HL-60 (cell line): ENCODE results near the gene EGR4.

Experiments used
- DNase-seq, 2 experiments: peaks; one replicate each; pipeline ENCODE4 v3.0.0-alpha.2; 2010 to 2020; ENCODE audit warnings: low read depth in 1 of 2, low spot score in 1 of 2
- H3K27ac ChIP-seq: fragments of 250-450 bp; sonication (Bioruptor Pico); replicated peaks from 2 replicates; pipeline ENCODE4 v1.5.1; 2020; ENCODE audit warnings: mild to moderate bottlenecking, moderate library complexity
- H3K27me3 ChIP-seq: fragments of 250-450 bp; sonication (Bioruptor Pico); 2 replicates; pipeline ENCODE4 v1.5.1; 2021; ENCODE audit warnings: mild to moderate bottlenecking, moderate library complexity; ENCODE audit not compliant: insufficient read depth, poor library complexity, severe bottlenecking
- H3K4me3 ChIP-seq: replicated peaks from 2 replicates; pipeline ENCODE4 v1.5.1; 2011; ENCODE audit warnings: mild to moderate bottlenecking, control low read depth, low read length; ENCODE audit not compliant: insufficient read depth
- CTCF ChIP-seq: IDR thresholded peaks from one replicate; pipeline ENCODE4 v1.5.1; 2011; ENCODE audit warnings: low read length, control low read depth, inconsistent platforms; ENCODE audit not compliant: insufficient read depth
- GABPA ChIP-seq: IDR thresholded peaks from 2 replicates; pipeline ENCODE4 v1.6.1; 2012; ENCODE audit warnings: low read depth
- POLR2AphosphoS5 ChIP-seq: IDR thresholded peaks from 2 replicates; pipeline ENCODE4 v1.6.1; 2012; ENCODE audit warnings: low read depth
- SPI1 ChIP-seq: IDR thresholded peaks from 2 replicates; pipeline ENCODE4 v1.6.1; 2012; ENCODE audit warnings: low read depth, mild to moderate bottlenecking, borderline replicate concordance
- TF ChIP-seq, protein P1 (sequence below): IDR thresholded peaks from 2 replicates; pipeline ENCODE4 v1.6.1; 2012; ENCODE audit warnings: low read depth; ENCODE audit not compliant: insufficient replicate concordance

The EGR4 gene

DNA sequence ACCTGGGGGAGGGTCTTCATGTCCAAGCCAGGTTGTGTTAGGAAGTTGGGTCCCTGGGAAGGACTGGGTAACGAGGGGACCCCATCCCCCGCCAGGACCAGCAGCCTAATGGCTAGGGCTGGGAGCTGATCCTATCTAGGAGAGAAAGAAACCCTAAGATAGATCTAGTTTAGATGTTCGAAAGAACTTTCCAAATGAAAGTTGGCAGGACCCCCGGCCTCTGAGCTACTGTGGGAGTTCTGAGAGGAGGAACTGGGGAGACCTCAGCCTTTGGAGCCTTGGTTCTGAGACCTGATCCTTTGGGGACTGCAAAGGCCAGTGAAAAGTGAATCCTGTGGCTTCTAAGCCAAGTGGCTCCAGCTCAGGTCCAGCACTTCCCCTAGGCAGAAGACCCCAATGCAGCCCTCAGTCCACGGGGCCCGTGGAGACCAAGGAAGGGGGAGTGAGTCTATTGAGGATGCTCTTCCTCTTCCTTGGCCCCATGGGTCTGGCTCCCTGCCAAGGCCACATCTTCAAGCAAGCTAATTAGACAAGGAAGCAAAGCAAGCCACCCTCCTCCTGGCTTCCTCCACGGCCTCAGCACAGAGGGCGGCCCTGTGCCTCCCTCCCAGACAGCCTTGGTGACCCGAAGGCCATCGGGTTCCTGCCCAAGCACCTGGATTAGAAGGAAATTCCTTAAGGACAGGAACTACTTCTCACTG, 35.8 kb downstream of the EGR4 start:
- no peaks in the 10 kb centered on the region for H3K27me3 ChIP-seq
- DNase-seq, result peak; percentile 64 to 92

DNA sequence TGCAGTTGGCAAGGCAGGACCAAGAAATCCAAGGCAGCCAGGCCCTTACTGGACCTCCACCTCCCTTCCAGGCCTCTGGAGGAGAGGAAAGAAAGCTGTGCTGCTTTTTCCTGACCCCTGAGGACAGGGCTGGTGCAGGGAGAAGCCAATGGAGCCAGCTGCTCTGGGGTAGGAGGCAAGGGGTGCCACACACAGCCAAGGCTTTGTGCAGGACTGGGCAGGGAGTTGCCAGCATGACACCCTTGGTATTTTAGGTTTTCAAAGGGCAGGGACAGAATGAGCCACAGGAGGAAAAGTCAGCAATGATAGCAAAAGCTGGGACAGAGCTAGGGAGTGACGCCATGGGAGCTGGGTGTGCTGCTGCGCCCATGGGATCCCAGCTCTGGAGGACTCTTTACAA, 36.3 kb downstream of the EGR4 start:
- no peak for TF ChIP-seq GABPA
- 0 out of 2 replicates have a peak, but pooled peaks have one; percentile 4 for TF ChIP-seq POLR2AphosphoS5
- Histone ChIP-seq H3K4me3 (no peak overlapping the region), H3K27ac (no peak overlapping the region), H3K27me3 (no peaks in the 10 kb centered on the region)
- no peak for DNase-seq

More for the DNA sequence above, 35.8 kb downstream of the EGR4 start:
- Histone ChIP-seq H3K4me3 (no peak overlapping the region), H3K27ac (no peak overlapping the region)
- TF ChIP-seq SPI1, result peak; percentile 58; the same call in 1 of the 2 replicates
- peak; percentile 47 for TF ChIP-seq POLR2AphosphoS5
- TF ChIP-seq, protein P1, sequence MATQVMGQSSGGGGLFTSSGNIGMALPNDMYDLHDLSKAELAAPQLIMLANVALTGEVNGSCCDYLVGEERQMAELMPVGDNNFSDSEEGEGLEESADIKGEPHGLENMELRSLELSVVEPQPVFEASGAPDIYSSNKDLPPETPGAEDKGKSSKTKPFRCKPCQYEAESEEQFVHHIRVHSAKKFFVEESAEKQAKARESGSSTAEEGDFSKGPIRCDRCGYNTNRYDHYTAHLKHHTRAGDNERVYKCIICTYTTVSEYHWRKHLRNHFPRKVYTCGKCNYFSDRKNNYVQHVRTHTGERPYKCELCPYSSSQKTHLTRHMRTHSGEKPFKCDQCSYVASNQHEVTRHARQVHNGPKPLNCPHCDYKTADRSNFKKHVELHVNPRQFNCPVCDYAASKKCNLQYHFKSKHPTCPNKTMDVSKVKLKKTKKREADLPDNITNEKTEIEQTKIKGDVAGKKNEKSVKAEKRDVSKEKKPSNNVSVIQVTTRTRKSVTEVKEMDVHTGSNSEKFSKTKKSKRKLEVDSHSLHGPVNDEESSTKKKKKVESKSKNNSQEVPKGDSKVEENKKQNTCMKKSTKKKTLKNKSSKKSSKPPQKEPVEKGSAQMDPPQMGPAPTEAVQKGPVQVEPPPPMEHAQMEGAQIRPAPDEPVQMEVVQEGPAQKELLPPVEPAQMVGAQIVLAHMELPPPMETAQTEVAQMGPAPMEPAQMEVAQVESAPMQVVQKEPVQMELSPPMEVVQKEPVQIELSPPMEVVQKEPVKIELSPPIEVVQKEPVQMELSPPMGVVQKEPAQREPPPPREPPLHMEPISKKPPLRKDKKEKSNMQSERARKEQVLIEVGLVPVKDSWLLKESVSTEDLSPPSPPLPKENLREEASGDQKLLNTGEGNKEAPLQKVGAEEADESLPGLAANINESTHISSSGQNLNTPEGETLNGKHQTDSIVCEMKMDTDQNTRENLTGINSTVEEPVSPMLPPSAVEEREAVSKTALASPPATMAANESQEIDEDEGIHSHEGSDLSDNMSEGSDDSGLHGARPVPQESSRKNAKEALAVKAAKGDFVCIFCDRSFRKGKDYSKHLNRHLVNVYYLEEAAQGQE, result no peak
- no peak for TF ChIP-seq CTCF

- no peaks in the 10 kb centered on the region for H3K27me3 ChIP-seq
- no peak for DNase-seq
- no peak overlapping the region for H3K4me3 ChIP-seq
- TF ChIP-seq CTCF (no peak), SPI1 (no peak), GABPA (no peak), POLR2AphosphoS5 (0 out of 2 replicates have a peak, but pooled peaks have one; percentile 6)
- TF ChIP-seq, protein P1, result peak; percentile 24
- no peak overlapping the region for H3K27ac ChIP-seq
These were observed 36.8 kb downstream of the EGR4 start for GRCh38 chr2:73256618-73256922.

- no peaks in the 10 kb centered on the region for H3K27me3 ChIP-seq
- no peak overlapping the region for H3K27ac ChIP-seq
- no peak overlapping the region for H3K4me3 ChIP-seq
- no peak for DNase-seq
- TF ChIP-seq, protein P1, result no peak
- TF ChIP-seq CTCF (no peak), GABPA (no peak), POLR2AphosphoS5 (no peak; the same call in none of the 2 replicates), SPI1 (no peak)
These were observed 37.3 kb downstream of the EGR4 start for GRCh38 chr2:73255907-73256617.
